ENCODE measurements around the gene PAOX. TPM values are rescaled to one million over a fixed set of nuclear protein-coding genes. Genes with fewer than 3 reads are reported as not detected.

PAOX gene
- total RNA-seq: 4.8 and 5.4 TPM in 2 replicates

DNA sequence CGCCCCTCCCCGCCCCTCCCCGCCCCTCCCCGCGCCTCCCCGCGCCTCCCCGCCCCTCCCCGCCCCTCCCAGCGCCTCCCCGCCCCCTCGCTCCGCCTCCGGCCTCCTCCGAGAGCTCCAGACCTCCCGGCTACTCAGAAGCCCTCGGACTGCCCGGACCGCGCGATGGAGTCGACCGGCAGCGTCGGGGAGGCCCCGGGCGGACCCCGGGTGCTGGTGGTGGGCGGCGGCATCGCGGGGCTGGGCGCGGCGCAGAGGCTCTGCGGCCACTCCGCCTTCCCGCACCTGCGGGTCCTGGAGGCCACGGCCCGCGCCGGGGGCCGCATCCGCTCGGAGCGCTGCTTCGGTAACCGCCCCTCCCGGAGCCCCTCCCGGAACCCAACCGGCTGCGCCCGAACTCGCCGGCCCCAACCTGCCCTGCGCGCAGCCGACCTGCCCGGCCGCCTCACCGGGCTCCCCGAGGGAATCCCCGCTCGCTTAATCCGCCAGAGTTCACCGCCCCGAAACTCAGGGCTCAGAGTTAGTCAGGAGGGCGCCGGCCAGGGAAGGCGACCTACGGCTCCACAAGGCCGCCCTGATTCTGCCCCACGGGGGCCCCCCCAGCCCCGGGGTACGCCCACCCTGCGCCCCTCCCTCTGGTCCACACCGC, at the start of gene PAOX:
Gene PAOX, plus strand, starts transcription at position 111 of the 649 bp plus-strand sequence. Its CDS starts 55 bp downstream, at position 166.

DNA sequence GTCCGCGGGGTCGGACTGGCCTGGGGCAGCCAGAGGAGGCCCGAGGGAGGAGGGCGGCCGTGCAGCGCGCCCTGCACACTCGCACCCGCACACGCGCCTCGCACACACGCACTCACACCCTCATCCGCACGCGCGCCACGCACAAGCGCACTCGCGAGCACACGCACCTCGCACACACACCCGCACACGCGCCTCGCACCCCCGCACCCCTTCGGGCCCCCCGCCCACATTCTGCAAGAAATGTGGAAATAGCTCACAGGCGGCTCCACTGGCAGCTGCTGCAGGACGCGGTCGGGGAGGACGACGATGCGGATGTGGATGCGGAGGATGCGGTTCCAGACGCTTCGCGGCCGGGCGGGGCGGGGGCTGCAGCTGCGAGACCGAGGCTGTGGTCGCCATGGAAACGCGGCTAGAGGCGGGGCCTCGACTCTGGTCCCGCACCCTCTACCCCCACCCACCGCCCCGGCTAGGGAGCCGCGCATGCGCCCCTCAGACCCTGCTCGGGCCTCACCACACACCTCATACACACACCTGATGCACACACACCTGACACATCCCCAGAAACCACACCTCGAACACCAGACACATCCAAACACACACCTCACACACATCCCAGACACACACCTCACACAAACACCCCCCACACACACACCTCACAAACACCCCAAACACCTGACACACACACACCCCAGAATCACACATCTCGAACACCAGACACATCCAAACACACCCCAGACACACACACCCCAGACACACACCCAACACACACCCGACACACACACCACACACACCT, 42.3 kb upstream of the PAOX start, which contains the start of gene CALY:
Gene CALY, minus strand, starts transcription at position 320 of the 793 bp plus-strand sequence. CDS start 7,907 bp downstream, outside the sequence.

DNA sequence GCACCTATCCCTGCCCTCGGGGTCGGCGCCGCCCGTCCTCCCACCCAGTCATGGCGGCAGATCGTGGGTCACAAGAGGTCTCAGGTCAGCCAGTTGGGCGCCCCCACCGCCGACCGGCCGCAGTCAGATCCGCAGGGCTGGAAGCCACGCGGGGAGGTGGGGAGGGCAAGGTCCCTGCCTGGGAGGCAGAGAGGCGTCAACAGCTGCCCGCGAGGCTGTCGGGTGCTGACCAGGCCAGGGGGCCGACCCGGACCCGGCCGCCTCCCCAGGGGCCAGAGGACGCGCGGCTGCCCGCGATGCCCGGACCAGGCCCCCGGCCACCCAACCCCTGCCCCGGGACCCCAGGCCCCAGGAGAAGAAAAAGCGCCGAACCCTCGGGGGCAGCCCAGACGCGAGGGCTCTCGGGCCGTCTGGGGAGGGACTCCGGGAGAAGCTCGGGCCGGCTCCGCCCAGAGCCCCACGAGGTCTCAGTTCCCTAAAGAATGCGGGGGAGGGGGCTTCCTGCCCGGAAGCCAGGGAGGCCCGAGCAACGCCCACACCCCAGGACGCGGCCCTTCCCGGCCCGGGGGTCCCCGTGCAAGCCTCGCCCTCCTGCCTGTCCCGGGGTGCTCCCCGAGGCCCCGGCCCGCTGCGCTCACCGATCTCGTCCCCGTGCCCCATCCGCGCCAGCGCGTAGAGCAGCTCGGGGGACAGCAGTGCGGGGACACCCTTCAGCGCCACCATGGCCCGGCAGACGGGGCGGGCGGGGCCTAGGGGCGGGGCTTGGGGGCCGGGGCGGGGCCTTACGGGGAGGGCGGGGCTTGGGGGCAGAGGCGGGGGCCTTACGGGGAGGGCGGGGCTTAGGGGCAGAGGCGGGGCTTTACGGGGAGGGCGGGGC, 21.5 kb upstream of the PAOX start, which contains the start of gene FUOM:
Gene FUOM, minus strand, starts transcription at position 735 of the 877 bp plus-strand sequence. Its CDS starts 12 bp downstream, at position 723.

DNA sequence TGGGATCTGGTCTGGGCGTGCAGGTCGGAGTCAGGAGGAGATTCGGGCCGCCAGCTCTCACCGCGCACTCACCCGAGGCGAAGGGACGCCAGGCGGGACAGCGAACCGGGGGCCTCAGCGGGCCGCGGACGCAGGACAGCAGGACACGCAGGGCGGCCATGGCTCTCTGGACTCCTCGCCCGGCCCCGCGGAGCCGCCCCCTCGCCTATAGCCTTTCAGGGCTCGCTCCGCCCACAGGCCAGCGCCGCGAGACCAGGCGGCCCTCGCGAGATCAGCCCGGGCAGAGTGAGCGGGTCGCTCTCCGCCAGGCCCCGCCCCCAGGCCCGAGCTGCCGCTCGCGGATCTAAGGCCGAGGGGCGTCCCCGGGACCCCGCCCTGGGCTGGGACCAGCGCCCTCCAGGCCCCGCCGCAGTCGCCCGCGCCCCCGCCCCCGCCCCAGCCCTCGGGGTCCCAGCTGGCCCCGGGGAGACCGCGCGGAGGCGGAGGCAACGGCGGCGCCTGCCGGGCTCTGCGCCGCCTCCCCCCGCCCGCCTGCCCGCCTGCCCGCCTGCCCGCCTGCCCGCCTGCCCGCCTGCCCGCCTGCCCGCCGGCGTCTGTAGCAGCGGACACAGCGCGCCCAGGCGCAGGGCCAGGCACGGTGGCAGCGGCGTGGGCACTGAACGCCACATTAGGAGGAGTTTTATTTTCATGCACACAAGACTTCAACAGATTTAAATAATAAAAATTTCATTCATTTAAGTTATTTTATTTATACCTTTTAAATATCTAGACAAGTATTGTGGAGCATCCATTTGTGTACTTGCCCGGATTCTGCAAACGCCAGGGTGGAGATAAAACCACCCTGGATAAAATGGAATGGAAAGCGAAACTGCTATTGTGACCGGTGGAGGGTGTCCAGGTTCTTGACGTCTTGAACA, 5.6 kb upstream of the PAOX start, which contains the start of gene ECHS1:
Gene ECHS1, minus strand, starts transcription at position 181 of the 917 bp plus-strand sequence. Its CDS starts 21 bp downstream, at position 160.

DNA sequence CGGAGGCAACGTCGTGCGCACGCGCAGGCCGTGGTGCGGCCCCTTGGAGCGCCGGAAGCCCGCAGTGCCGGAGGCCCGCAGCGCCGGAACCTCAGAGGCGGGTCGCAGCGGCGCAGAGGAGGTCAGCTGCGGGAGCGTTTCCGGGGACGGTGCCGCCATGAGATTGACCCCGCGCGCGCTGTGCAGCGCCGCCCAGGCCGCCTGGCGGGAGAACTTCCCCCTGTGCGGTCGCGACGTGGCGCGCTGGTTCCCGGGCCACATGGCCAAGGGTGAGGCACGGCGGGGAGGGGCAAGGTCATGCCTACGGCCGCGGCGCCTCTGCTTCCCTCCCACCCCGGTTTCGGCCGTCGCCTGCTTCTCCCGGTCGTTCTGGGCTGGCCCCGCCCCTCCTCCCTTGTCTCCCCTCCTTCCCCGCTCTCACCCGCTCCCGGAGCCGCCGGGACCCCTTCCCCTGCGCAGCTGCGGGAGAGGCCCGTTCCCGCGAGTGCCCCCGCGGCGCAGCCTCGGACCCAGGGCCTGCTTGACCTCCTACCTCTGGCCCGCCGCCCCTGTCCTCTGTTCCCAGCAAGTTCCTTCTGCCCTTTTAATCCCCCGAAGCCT, 15.1 kb downstream of the PAOX start, which contains the start of gene MTG1:
Gene MTG1, plus strand, starts transcription at position 94 of the 600 bp plus-strand sequence. Its CDS starts 64 bp downstream, at position 158.

DNA sequence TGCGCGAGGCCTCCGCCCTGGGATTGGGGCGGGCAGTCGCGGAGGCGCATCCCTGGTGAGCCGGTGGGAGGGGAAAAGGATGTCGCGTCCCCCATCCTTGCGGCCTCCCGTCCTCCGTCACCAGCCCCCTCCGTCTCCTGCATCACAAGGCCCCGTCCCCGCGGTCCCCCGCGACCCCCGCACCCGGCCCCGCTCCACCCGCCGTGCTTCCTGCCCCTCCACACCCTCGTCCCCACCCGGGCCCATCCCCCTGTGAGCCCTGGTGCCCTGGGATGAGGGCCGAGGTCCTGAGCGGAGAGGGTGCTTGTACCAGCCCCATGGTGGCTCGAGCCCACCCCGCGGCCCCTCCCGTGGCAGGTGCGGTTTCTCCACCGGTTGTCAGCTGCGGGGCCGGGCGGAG, 45.5 kb downstream of the PAOX start, which contains the start of gene SPRN:
Gene SPRN, minus strand, starts transcription at position 25 of the 400 bp plus-strand sequence. CDS start 944 bp downstream, outside the sequence.

Other genes starting within 250 kb of the PAOX start
- gene KNDC1, start 219.0 kb upstream of the PAOX start, total RNA-seq: 0.51 and 1.2 TPM in 2 replicates
- gene UTF1, start 149.0 kb upstream of the PAOX start, total RNA-seq: not detected in 2 replicates
- not detected in 2 replicates for gene VENTX, start 141.4 kb upstream of the PAOX start, total RNA-seq
- 0.09 and 0.70 TPM in 2 replicates for gene ADAM8, start 102.4 kb upstream of the PAOX start, total RNA-seq
- 33.9 and 37.6 TPM in 2 replicates for gene TUBGCP2, start 70.4 kb upstream of the PAOX start, total RNA-seq
- 16.9 and 32.8 TPM in 2 replicates for gene ZNF511, start 70.3 kb upstream of the PAOX start, total RNA-seq
- gene CALY, start 42.4 kb upstream of the PAOX start, total RNA-seq: not detected in 2 replicates
- gene PRAP1, start 31.9 kb upstream of the PAOX start, total RNA-seq: not detected in 2 replicates
- 12.6 and 25.7 TPM in 2 replicates for gene FUOM, start 21.2 kb upstream of the PAOX start, total RNA-seq
- gene ECHS1, start 5.9 kb upstream of the PAOX start, total RNA-seq: 74.5 and 102 TPM in 2 replicates
- 15.1 and 33.7 TPM in 2 replicates for gene MTG1, start 14.9 kb downstream of the PAOX start, total RNA-seq
- 0.77 and 2.1 TPM in 2 replicates for gene SPRN, start 45.4 kb downstream of the PAOX start, total RNA-seq
- gene SCART1, start 74.7 kb downstream of the PAOX start, total RNA-seq: 0.93 and 2.1 TPM in 2 replicates
- under 0.01 TPM in 1 of 2 replicates, not detected in the other for gene CYP2E1, start 148.1 kb downstream of the PAOX start, total RNA-seq
- gene SYCE1, start 186.3 kb downstream of the PAOX start, total RNA-seq: 1.5 TPM in 1 of 2 replicates, not detected in the other
- not detected in 2 replicates for gene FRG2B, start 247.5 kb downstream of the PAOX start, total RNA-seq

All from pericardium fibroblast (primary cell).